Measurements from ENCODE around the gene CD34. TPM values are rescaled to one million over a fixed set of nuclear protein-coding genes. Genes with fewer than 3 reads are reported as not detected.

The CD34 gene
- total RNA-seq, 1 donor from 2014 or later = 34.3 TPM

GRCh38 chr1:207832796-207833195 is 78.1 kb downstream of the CD34 start:
- DNase-seq = no peak

- no peak for DNase-seq
Measured at GRCh38 chr1:207831517-207832327, 79.2 kb downstream of the CD34 start.

Other genes with a start within 250 kb of the CD34 start
- gene CD46, start 159.1 kb downstream of the CD34 start, total RNA-seq = 139 TPM